ENCODE measurements around the gene ETDB.

DNA sequence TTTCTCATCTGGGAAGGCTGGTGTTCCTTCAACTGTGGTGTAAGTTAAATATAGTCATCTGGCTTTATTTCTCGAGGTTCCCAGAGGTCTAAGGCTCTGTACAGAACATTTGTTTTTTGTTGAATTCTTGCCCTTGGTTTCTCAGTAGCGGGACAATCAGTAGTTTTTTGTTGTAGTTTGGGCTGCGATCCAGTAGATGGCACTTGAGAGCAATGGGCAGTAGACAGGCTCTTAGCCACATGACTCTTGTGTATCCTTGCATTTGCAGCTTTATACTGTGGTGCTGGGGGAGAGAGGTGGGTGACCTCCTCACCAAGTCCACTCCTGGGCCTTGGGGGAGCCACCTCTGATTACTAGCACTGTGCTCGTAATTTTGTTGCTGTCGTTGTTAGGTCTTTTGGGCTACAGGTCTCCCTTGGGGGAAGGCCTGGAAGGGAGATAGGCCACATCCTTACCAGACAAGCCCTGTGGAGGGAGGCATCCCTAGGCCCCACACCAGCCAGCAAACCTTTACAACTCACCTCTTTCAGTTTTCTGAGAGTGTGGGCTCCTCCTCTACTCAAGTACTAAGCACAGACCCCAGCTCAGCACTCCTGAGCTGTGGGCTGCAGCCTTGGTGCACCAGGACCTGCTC lies 8.1 kb downstream of the ETDB start:
- TF ChIP-seq YY1 (IDR thresholded peaks at IDR 0.05; ENCODE audit: insufficient read depth, insufficient read length) (no peak), SUZ12 (IDR thresholded peaks at IDR 0.05; ENCODE audit: extremely low read depth, insufficient read depth, insufficient read length) (no peak), ZNF274 (IDR thresholded peaks at IDR 0.05; ENCODE audit: low read depth, low read length) (no peak)

Measured in NT2/D1 (cell line).